ENCODE measurements around the gene FGGY.
A peak's percentile ranks its signal among the peaks of the same experiment; 100 is the strongest.
"Not testable (repeated sequence)": the region's sequence is repeated elsewhere in the genome, so short reads cannot be mapped to it uniquely, and the experiment has no call there.

FGGY gene

DNA sequence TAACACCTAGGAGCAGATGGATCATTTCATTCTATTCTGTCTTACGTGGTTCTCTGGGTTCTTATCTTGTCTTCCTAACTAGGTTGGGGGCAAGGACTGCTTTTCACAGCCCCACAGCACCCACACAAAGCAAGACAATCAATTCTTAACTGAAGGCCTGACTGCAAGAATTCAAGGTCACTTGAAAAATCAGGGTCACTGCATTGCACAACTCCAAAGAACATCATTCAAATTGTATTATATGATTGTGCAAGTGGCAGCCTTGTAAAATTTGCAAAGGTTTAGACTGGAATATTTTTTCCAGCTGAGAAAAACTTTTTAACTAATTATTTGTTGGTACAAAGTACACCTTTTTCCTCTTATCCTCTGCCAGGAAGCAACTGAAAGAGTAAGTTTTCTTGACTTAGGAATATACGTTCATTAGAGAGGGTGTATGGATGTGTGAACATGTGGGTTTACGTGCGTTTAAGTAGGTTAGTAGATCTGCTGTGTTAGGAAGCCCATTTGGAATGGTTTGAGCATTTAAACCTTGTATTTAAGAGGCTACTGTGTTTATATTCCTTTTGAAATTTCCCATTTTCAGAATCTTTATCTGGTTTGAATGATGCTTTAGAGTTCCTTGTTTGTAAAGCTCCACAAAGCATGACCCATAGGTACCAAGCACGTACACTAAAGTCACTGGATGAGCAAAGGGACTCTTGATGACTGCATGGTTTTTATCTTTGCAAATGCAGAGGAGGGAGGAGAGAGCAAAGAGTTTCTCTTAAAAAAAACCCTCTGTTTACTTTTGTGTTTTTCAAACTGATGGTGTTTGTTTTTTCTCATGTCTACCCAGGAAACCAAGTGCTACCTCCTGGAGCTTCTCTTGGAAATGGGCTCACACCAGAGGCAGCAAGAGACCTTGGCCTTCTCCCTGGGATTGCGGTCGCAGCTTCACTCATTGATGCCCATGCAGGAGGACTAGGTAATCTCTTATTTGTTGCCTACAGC is 214.9 kb downstream of the FGGY start:
- DNase-seq (ENCODE audit: low read depth in 2 of 2) = no peak

DNA sequence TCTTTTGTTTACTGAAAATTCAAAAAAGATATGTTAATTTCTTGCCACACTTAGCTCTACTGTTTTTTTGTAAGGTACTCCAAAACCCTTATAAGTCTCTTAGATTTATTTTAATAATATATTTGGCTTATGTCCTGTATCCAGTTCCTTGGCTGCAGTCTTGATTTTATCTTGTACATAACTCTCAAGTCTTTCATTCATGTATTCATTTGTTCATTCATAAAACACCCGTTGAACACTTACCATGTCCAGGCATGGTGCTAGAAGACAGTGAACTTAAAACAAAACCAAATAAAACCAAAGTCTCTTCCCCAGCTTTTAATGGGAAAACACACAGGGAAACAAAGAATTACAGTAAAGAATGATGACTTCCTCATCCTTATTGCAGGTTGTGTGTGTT is 215.8 kb downstream of the FGGY start:
- no peak for DNase-seq (ENCODE audit: low read depth in 2 of 2)

DNA sequence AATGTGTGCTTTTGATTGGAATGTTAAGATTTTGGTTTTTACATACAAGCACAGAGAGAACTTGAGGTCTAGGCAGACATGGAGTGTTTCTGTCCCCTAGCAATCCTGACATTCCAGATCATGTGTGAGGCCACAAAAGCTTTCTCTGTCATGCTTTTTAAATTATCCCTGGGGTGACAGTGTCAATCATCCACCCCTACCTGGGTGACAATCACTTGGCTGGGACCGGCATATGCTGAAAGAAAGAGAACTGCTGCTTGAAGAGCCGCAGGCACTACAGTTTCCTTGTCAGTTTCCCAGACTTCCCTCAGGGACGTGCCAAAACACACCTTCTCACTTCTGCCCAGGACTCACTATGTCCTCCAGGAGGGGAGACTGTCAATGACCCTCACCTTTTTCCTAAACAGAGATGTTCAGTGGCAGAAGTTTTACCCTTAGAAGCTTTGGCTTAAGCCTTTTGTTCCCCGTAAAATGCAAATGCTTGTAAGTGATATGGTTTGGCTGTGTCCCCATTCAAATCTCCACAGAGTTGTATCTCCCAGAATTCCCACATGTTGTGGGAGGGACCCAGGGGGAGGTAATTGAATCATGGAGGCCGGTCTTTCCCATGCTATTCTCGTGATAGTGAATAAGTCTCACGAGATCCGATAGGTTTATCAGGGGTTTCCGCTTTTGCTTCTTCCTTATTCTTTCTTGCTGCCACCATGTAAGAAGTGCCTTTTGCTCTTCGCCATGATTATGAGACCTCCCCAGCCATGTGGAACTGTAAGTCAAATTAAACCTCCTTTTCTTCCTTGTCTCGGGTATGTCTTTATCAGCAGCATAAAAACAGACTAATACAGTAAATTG is 217.4 kb downstream of the FGGY start:
- DNase-seq (ENCODE audit: low read depth in 2 of 2) = no peak

DNA sequence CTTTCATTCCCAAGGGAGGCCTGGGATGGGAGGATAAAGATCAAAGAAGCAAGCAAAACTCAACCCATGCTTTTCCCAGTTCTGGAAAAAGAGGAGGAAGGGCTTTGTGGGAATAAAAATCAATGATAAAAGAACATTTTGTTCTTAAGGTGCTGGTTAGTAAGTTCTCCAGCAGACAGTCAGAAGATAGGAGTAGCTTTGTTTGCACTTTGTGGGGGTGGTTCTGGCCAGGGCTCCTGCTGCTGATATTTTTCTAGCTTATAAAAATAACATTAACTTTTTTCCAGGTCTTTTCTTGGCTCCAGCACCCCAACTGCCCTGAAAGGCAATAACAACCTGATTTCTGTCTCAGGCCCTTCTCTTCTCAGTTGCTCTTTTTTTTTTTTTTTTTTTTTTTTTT is 220.0 kb downstream of the FGGY start:
- no peak for DNase-seq (ENCODE audit: low read depth in 2 of 2)

DNA sequence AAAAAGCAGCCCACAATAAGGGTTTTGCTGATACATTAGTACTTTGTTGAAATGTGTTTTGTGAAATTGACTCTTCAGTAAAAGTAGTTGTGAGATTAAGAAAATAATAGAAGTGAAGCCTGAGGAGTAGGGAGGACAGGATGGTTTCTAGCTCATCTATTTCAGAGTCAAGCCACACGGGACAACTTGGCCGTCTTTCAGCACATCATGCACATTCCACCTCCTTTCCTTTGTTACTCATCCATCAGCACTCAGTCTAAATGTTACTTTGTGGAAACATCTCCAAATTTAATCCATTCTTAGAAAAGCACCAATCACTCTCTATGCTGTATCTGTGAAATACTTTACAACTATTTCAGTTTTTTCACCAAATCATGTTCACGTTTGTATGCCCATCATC is 223.3 kb downstream of the FGGY start:
- peak in 1 of 2 experiments; percentile 27 for DNase-seq (ENCODE audit: low read depth in 2 of 2)

DNA sequence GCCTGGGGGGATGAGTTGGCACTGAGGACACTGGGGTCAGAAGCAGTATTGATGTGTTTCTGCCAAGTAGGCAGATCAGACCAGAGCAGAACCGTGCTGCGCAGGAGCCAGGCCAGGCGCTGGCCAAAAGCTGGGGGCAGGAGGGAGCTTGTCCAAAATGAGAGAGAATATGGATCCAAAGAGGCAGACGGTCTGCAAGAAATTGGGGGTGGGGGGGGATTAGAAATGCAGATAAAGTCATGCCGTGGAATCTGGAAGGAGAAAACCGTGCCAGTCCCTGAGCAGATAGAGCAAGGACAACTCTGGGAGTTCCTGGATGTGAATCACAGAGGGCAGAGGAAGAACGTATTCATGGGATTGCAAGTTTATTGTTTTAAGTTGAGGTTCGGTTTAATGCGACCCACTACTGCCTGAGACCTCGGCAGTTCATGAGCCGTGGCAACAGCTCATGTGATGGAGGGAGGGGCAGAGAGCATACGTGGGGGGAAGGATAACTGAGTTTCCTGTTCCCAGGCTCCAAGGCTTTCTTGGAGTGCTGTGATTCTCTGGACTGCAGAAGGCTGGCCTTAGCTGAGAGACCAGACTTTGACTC is 224.0 kb downstream of the FGGY start:
- DNase-seq (ENCODE audit: low read depth in 2 of 2) = no peak

DNA sequence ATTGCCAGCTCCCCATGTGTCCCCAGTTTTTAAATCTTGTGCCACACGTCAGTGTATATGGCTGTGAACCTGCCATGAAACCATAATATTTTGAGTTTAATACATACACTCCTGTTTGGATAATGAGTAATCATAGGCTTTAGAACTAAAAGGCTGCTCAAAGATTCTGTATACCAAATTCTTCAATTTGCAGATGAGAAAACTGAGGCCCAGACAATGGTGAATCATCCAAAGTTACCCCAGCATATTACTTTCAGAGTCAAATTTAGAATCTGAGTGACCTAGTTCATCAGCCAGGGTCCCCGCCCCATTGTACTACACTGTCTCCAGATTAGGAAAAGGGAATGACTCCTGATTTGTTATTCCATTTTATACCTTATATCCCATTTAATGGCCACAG is 224.6 kb downstream of the FGGY start:
- DNase-seq (ENCODE audit: low read depth in 2 of 2) = no peak

DNA sequence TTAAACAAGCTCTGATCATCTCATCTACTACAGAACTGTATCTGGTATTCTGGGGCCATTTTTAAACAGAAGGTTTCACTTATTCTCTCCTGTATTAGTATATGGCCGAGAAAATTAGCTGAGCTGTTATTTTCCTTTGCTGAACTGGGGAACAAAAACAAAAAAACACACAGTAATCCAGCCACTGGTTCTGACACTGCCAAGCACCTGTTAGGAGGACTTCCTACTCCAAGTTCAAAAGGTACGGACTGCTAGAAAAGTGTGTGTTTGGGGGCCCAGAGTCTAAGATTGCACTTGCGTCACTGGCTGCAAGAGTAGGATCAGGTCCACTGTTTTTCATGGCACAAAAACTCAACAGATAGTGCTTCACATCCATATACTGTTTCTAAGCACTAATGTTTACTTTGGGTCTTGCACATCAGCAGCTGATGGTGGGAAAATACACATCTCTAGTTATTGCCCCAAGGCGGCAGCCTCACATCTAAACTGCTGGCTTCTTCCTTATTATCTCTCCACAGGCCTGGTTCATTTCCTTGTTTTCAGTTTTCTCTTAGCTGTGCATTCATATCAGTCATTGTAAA is 226.1 kb downstream of the FGGY start:
- no peak for DNase-seq (ENCODE audit: low read depth in 2 of 2)

DNA sequence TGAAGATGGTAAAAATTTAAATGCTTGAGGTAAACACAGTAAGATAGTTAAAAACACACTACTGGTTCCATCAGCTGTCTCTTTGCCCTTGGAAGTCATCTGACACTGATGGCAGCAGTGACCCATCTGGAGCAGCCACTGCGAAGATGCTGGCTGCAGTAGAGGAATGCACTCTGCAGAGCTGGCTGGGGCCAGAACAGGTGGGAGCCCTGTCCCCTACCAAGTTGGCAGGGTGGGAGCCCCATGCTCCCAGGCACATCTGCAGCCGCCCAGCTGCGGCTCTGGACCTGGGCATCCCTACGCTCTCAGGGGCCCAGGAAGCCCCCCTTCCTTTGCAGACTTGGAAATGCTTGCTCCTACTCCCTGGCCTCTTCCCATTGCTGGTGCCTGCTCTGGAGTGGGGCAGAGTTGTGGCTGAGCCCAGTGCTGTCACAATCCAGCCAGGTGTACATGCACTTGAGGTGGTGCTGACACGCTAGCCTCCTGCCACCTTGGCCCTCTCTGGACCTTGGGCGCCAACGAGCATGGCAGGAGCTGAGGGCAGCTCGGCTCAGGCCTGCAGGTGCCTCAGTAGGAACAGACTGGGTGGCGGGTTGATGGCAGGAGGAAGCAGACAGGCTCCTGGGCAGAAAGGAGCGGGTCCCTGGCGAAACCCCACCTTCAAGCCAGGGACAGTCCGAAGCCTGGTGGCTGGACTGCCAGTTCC is 227.0 kb downstream of the FGGY start:
- no peak for DNase-seq (ENCODE audit: low read depth in 2 of 2)

DNA sequence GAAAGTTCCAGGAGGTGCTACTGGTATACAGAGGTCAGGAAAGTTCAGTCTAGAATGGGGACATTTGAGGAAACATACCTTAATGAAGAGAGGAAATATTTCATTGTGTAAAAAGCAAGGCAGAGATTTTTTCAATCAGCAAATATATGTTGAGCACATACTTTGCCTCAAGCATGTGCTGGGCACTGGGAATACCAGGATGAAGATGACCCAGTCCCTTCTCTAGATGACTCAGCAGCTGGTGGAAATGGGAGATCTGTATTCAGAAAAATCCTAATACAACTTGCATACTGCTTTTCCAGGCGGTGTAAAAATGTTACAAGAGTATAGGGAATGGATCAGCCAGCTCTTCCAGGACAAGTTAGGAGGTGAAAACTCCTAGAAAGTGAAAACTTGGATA is 229.3 kb downstream of the FGGY start:
- no peak for DNase-seq (ENCODE audit: low read depth in 2 of 2)

DNA sequence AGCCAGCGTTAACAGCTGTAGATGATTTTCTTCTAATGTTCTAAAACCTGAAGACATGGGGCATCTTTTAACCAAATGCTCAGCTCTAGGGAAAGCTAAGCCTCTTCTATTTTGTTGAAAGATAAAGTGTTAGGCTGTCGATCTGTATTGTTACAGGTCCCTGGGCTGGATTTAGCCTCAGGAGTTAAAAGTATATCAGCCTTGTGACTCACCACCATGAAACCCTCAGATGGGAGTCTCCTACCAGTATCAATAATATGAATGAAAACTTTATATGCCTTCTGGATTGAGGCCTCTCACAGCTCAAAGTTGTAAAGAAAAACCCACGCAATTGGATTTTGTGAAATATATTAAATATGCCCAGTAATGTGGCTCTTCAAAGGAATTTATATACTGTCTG is 231.6 kb downstream of the FGGY start:
- no peak for DNase-seq (ENCODE audit: low read depth in 2 of 2)

DNA sequence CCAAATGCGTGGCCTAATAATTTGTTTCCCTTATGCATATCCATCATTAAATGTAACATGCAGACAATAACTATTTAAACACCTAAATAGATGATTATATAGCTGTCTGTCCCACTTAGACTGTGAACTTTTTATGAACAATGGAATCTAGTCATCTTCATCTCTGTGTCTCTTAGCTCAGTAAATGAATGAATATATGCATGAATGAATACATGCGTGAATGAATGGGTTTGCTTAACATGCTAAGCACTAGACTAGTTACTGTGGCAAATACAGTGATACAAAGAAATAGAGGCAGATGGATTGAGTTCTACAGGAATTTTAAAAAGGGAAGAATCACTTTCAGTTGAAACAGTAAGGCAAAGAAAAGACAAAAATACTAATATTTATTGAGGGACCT is 232.0 kb downstream of the FGGY start:
- DNase-seq (ENCODE audit: low read depth in 2 of 2) = no peak

DNA sequence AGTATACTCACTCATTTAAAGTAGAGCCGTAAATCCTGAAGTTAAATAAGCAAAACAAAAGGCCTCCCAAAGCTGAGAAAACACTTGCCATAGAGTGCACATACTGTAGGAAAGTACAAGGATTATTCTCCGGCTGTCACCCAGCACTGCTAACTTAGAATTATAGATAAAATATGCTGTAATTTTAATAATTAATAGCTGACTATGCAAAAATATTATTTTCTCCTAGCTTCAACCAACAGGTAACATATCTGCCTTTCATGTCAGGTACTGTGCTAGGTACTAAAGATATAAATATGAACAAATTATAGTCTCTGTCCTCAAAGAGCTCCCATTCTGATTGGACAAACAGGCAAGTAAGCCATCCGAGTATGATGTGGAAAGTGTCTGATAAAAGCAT is 233.2 kb downstream of the FGGY start:
- DNase-seq (ENCODE audit: low read depth in 2 of 2) = no peak

DNA sequence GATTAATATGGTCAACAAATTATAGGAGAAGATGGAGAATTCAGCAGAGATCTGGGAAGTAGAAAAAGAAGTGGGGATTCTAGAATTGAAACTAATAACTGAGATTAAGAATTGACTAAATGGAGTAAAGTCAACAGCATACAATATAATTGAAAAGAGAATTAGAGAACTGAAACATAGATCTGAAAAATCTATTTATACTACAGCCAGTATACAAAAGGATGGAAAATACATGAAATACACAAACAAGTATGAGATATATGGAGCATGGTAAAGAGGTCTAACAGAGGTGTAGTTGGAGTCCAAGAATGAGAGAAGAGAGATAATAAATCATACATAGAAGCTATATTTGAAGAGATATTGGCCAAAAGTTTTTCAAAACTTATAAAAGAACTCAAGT is 235.2 kb downstream of the FGGY start:
- DNase-seq (ENCODE audit: low read depth in 2 of 2) = no peak

DNA sequence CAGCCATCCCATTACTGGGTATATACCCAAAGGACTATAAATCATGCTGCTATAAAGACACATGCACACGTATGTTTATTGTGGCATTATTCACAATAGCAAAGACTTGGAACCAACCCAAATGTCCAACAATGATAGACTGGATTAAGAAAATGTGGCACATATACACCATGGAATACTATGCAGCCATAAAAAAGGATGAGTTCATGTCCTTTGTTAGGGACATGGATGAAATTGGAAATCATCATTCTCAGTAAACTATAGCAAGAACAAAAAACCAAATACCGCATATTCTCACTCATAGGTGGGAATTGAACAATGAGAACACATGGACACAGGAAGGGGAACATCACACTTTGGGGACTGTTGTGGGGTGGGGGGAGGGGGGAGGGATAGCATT is 241.6 kb downstream of the FGGY start:
- not testable (repeated sequence) for DNase-seq (ENCODE audit: low read depth in 2 of 2)

DNA sequence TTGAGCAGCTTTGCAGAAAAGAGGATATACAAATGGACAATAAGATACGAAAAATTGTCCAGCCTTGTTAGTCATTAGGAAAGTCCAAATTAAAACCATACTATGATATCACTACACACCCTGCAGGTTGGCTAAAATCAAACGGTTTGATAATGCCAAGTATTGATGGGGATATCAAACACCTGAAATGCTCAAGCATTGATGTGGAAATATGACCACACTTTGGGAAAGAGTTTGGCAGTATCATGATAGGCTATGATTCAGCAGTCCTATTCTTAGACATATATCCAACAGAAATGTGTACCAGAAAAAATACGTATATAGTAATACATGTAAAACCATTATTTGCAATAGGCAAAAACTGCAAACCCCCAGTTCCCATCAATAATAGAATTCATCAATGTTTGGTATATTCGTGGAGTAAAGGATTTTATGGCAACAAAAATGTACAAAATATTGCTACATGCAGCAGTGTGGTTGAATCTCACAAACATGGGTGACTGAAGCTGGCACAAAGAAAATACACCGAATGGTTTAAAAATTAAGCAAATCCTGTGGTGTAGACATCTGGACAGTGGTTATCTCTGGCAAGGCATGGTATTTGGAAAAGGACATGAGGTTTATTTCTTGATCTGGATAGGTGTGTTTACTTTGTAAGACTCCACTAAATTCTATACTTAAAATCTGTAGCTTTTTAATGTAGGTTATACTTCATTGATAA is 243.2 kb downstream of the FGGY start:
- DNase-seq (ENCODE audit: low read depth in 2 of 2) = no peak

DNA sequence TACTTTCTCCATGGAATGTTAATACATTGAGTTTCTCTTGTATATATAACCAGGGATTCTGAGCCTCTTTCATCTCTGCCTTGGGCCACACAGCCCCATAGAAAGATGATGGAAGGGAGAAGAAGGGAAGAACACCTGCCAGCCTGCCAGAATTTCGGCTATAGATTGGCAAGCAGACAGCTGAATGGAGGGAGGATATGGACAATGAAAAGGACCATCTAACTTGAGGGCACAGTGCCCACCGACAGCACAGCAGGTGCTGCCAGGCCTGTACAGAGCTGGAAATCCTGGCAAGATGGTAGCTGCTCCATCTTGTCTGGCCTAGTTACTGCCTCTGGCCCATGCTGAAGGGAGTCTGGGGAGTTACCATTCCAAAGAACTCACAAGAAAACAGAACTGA is 244.3 kb downstream of the FGGY start:
- no peak for DNase-seq (ENCODE audit: low read depth in 2 of 2)

DNA sequence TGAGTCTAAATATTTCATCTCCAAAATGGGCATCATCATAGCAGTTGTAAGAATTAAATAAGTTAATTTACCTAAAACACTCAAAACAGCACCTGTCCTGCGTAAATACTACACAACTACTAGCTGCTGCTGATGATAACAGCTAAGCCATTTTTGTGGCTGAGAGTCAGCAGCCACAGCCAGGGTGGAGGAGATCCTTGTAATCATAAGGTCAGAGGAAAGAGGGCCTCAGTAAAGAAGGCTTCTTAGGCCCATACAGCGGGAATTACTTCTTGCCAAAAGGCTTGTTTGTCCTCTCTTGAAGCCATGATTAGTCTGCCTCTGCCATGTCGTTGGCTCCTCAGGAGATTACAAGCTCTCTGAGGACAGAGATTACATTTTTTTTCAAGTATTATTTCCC is 245.0 kb downstream of the FGGY start:
- DNase-seq (ENCODE audit: low read depth in 2 of 2) = no peak

DNA sequence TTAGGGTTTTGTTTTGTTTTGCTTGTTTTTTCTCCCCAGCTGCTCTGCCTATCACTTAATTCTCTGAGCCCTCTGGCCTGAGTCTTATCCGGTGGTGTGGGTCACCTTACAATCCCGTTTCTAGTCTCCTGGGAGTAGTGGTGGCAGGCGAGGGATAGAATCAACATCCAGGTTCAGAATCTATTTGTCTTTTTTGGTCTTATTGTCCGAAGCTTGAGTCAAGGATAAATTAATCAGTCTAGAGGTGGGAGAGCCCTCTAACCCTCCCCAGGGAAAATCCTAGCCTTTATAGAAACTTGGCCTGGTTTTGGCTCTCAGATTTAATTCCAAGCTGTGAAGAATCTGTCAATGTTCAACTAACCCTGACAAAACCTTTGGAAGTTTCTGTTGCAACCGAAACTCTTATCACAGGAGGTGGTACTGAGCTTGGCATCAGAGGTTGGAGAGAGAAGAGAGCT is 246.3 kb downstream of the FGGY start:
- no peak for DNase-seq (ENCODE audit: low read depth in 2 of 2)

DNA sequence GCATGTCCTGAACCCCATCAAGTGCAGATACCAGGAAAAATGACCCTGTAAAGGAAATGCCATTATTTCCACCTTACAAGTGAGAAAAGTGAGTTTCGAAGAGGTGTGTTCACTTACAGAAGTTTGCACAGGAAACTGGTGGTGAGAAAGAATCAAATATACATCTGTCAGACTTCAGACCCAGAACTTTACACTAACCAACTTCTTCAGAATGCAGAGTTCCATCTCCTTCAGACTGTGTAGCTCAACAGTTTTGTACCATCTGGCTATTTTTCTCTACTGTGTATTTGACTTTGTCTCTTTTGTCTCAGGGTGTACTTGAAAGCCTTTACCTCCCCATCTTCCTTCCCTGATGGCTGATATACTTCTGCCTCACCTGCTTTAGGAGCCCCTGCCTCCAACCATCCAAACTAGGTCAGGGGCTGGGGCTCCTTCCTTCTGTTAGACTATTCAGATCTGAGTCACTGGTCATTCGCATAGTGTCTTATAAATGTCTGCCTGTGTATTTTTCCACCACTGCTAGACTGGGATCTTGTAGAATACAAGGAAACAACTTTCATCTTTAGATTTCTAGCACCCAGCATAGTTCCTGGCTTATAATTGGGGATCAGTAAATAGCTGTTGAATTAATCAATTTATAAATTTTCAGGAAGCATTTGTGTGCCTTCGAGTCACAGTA is 247.9 kb downstream of the FGGY start:
- DNase-seq (ENCODE audit: low read depth in 2 of 2) = no peak
